Measurements from ENCODE around the gene METAP2. TPM values are rescaled to one million over a fixed set of nuclear protein-coding genes. Genes with fewer than 3 reads are reported as not detected.

Gene METAP2
- total RNA-seq, 1 donor from 2014 or later, result 73.0 TPM

DNA sequence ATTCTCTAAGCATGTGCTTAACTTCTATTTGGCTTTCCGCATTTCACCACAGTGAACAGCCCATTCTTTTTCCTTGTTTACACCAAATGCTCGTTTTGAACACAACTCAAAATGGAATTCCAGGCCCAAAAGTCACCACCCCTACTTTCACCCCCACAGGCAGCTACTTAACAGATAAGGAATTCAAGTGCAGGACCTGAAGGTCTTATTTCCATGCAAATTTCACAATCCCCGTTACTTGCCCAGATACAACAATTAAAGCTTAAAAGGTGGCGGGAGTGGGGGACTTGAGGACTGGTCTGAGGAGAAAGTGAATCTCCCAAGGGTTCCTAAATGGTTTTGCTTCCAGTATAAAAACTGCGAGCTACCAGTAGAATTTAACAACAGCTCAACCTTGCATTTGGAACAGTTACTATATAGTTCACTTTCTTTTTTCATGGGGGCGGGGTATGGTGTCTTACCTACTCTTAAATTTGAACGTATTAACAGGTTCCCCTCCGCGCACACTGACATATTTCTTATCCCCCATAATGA lies 73.6 kb downstream of the METAP2 start:
- Mint-ChIP-seq H3K36me3 (ENCODE audit: low read depth) (peaks cover 6% of the 10 kb centered on the region), H3K4me3 (ENCODE audit: unreplicated experiment) (peak overlapping the region; percentile 65), H3K4me1 (ENCODE audit: low read depth) (peaks cover 7% of the 10 kb centered on the region), H3K9me3 (ENCODE audit: low read depth) (peaks cover 6% of the 10 kb centered on the region), H3K27me3 (ENCODE audit: low read depth) (peaks cover 47% of the 10 kb centered on the region), H3K27ac (ENCODE audit: unreplicated experiment) (no peak overlapping the region)
- TF ChIP-seq, protein P1, sequence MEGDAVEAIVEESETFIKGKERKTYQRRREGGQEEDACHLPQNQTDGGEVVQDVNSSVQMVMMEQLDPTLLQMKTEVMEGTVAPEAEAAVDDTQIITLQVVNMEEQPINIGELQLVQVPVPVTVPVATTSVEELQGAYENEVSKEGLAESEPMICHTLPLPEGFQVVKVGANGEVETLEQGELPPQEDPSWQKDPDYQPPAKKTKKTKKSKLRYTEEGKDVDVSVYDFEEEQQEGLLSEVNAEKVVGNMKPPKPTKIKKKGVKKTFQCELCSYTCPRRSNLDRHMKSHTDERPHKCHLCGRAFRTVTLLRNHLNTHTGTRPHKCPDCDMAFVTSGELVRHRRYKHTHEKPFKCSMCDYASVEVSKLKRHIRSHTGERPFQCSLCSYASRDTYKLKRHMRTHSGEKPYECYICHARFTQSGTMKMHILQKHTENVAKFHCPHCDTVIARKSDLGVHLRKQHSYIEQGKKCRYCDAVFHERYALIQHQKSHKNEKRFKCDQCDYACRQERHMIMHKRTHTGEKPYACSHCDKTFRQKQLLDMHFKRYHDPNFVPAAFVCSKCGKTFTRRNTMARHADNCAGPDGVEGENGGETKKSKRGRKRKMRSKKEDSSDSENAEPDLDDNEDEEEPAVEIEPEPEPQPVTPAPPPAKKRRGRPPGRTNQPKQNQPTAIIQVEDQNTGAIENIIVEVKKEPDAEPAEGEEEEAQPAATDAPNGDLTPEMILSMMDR (IDR thresholded peaks at IDR 0.05), result no peak
- no peak for DNase-seq (ENCODE audit: low spot score)

DNA sequence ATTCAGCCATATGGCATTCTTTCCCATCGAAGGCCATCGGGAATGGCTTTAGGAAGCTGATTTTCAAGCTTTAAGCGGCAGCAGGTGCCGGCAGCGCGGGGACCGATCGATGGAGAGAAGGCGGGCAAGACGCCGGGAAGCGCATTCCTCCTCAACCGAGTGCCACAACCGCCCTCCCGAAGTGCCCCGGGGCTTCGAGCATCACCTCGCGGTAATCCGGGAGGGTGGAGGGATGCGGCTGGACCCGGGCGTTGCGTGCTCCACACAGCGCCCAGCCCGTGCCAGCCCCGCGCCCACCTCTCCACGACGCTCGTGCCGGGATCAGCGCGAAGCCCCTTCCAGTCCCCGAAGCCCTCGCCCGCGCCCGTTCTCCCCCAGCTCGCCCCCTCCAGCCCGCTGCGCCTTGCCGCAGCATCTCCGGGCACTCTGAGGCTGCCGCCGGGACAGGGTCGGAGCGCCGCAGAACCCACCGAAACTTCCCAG lies 74.1 kb downstream of the METAP2 start:
- Mint-ChIP-seq H3K27ac (ENCODE audit: unreplicated experiment) (no peak overlapping the region), H3K4me1 (ENCODE audit: low read depth) (peaks cover 7% of the 10 kb centered on the region), H3K36me3 (ENCODE audit: low read depth) (peaks cover 6% of the 10 kb centered on the region), H3K9me3 (ENCODE audit: low read depth) (peaks cover 6% of the 10 kb centered on the region), H3K27me3 (ENCODE audit: low read depth) (peaks cover 50% of the 10 kb centered on the region), H3K4me3 (ENCODE audit: unreplicated experiment) (peak overlapping the region; percentile 65)
- TF ChIP-seq, protein P1 (IDR thresholded peaks at IDR 0.05), result no peak
- DNase-seq (ENCODE audit: low spot score), result no peak

DNA sequence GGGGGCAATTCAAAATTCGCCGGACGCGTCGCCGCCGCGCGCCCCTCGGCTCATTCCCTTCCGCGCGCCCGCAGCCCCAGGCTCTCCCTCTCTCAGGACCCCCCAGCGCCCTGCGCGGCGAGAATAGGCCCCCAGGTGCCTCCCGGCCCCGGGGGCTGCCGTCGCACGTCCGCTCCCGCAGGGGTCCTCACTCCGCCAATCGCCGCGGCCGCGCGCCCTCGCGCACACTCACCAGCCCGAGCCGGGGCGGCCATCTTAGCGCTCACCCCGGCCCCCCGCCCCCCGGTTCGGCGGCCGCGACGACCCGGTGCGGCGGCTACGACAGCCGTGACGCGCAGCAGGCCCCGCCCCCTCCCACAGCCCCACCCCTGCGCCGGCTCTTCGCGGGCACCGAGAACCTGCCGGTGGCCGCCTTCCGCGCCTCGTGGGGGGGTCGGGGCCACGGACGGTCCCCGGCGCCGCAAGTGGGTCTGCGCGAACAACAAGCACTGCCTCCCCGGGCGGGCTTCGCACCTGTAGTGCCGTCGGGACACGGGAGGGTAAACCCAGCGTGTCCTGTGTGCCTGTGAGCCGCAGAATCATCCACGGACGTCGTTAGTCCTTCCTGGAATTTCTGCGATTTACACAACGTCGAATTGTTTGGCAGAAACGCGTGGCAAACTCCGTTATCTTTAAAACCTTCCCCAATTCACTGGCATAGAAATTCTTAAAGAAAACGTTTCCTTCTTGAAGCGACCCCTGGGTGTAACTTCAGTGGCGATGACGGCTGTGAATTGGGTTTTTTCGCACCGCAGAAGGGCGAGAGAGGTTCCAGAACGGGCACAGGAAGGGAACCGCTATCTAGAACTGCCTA lies 74.8 kb downstream of the METAP2 start:
- H3K27me3 Mint-ChIP-seq (ENCODE audit: low read depth), result peaks cover 55% of the 10 kb centered on the region
- TF ChIP-seq, protein P1 (IDR thresholded peaks at IDR 0.05), result no peak
- peaks cover 6% of the 10 kb centered on the region for H3K36me3 Mint-ChIP-seq (ENCODE audit: low read depth)
- no peak for DNase-seq (ENCODE audit: low spot score)
- H3K4me1 Mint-ChIP-seq (ENCODE audit: low read depth), result peaks cover 7% of the 10 kb centered on the region
- H3K9me3 Mint-ChIP-seq (ENCODE audit: low read depth), result peaks cover 6% of the 10 kb centered on the region
- H3K27ac Mint-ChIP-seq (ENCODE audit: unreplicated experiment), result no peak overlapping the region
- H3K4me3 Mint-ChIP-seq (ENCODE audit: unreplicated experiment), result peak overlapping the region; percentile 65

DNA sequence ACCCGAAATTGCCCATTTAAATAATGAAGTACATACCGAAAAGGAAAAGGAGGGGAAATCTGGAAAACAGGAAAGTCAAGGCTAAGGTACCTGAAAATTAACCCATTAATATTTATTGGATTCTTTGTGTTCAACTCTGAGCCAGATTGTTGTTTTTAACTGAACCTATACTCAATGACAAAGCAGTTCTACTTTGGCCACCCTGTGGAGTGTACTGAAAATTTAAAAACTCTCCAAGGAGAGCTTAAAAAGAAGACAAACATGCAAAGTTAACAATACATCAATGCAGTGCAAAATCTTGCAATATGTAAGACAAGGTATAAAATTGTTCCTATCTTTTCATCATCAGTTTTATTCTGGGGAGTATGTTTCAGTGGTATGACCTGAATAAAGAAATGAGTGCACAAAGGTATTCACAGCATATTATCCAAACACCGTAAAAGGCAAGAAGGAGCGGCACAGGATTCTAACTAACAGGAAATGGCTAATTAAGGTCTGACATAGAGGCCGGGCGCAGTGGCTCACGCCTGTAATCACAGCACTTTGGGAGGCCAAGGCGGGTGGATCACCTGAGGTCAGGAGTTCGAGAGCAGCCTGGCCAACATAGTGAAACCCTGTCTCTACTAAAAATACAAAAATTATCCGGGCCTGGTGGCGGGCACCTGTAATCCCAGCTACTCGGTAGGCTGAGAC lies 75.6 kb downstream of the METAP2 start:
- Mint-ChIP-seq H3K27me3 (ENCODE audit: low read depth) (peaks cover 60% of the 10 kb centered on the region), H3K36me3 (ENCODE audit: low read depth) (peaks cover 6% of the 10 kb centered on the region), H3K4me1 (ENCODE audit: low read depth) (peaks cover 7% of the 10 kb centered on the region), H3K4me3 (ENCODE audit: unreplicated experiment) (peak overlapping the region; percentile 65), H3K27ac (ENCODE audit: unreplicated experiment) (no peak overlapping the region), H3K9me3 (ENCODE audit: low read depth) (peaks cover 6% of the 10 kb centered on the region)
- TF ChIP-seq, protein P1 (IDR thresholded peaks at IDR 0.05), result no peak
- no peak for DNase-seq (ENCODE audit: low spot score)

DNA sequence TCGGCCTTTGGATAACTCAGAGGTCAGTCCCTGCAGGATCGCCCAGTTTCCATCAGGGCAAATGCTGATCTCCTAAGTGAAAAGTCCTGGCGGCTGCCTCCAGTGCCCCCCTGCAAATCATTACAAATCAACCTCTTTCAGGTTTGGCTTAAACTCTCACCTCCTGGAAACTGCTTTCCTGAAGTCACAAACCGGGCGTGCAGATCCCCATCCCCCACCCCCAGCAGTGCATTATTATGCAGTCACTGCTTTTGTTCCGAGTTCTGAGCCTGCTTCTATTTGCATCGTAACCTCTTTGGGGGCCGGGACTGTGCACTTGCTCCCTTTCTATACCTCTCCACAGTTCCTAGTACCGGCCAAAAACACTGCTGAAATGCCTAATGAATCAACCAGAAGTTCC lies 77.4 kb downstream of the METAP2 start, which contains the start of gene USP44:
TSS of gene USP44 (minus strand) at position 172 of the 400 bp plus-strand sequence. CDS start 17,220 bp downstream, outside the sequence.
- H3K4me3 Mint-ChIP-seq (ENCODE audit: unreplicated experiment), result no peak within 1 kb of the TSS
- H3K27ac Mint-ChIP-seq (ENCODE audit: unreplicated experiment), result no peak within 1 kb of the TSS
- H3K4me1 Mint-ChIP-seq (ENCODE audit: low read depth), result peaks cover 7% of the 10 kb centered on the region
- peaks cover 6% of the 10 kb centered on the region for H3K9me3 Mint-ChIP-seq (ENCODE audit: low read depth)
- DNase-seq (ENCODE audit: low spot score), result no peak
- peaks cover 6% of the 10 kb centered on the region for H3K36me3 Mint-ChIP-seq (ENCODE audit: low read depth)
- H3K27me3 Mint-ChIP-seq (ENCODE audit: low read depth), result peaks cover 53% of the 10 kb centered on the region
- TF ChIP-seq, protein P1 (IDR thresholded peaks at IDR 0.05), result no peak
